H4 (cell line): Measurements from ENCODE around the gene DPYD. TPM values are rescaled to one million over a fixed set of nuclear protein-coding genes. Genes with fewer than 3 reads are reported as not detected.
A peak's percentile ranks its signal among the peaks of the same experiment; 100 is the strongest.
"Not testable (repeated sequence)": the region's sequence is repeated elsewhere in the genome, so short reads cannot be mapped to it uniquely, and the experiment has no call there.

Source experiments
- DNase-seq: peaks from one replicate; pipeline ENCODE4 v3.0.0-alpha.2; 2015; ENCODE audit warnings: low spot score
- total RNA-seq: library from RNA; depleted of rRNA; stranded (reverse); fragments of >200 nt; shearing (Covaris generic); gene quantifications from 2 replicates; pipeline ENCODE4 v1.2.3, GENCODE V29; 2014

Gene DPYD
- total RNA-seq, 1 experiment from 2014 or later: 18.2 TPM

DNA sequence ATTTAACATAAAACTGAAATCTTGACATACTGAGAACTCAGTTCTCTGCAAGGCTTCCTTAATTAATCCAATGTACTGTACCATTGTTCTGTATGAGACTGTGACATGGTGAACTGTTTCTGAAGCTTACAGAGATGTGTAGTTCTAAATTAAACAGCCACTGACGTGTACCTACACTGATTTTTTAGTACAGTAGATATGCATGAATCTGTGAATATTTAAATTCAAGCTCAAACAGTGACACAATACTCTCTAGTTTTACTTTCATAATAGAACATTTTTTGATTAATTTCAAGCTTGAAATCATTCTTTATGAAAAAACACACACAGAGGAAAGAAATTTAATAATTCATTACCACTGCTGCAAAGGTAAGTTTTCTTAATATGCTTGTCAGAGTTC lies 621.9 kb downstream of the DPYD start:
- DNase-seq: no peak

DNA sequence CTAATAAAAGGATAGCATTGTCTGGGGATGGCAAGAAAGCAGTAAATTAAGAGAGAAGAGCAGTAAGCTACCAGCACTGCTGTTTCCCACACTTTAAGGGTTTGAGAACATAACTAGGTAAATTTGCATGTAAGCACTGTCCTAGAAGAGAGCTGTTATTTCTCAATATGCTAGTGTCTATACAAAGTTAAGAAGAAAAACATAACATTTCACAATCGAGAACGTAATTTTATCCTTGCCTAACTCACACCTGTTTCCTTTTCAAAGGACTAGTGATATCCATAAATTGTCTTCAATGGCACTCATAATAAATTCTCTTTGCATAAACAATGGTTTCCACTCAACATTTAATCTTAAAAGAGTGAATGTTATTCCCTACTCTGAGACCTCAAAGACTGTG lies 623.2 kb downstream of the DPYD start:
- no peak for DNase-seq

DNA sequence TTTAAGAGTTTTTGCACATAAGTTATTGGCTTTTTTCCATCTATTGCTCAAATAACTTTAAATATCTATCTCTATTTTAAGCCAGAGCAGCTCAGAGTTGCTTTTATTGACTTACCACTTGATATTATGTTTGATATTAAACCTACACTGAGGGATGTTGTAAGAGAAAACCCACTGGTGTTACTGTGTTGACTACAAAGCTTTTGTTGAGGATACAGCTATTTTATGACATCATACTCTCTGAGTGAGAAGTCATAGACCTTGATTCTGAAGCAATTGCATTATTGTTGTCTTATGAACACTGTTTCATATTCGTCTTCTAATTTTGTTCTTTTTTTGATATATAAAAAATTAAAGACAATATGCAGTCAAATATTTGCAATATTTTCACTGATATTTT lies 638.9 kb downstream of the DPYD start:
- DNase-seq: no peak

DNA sequence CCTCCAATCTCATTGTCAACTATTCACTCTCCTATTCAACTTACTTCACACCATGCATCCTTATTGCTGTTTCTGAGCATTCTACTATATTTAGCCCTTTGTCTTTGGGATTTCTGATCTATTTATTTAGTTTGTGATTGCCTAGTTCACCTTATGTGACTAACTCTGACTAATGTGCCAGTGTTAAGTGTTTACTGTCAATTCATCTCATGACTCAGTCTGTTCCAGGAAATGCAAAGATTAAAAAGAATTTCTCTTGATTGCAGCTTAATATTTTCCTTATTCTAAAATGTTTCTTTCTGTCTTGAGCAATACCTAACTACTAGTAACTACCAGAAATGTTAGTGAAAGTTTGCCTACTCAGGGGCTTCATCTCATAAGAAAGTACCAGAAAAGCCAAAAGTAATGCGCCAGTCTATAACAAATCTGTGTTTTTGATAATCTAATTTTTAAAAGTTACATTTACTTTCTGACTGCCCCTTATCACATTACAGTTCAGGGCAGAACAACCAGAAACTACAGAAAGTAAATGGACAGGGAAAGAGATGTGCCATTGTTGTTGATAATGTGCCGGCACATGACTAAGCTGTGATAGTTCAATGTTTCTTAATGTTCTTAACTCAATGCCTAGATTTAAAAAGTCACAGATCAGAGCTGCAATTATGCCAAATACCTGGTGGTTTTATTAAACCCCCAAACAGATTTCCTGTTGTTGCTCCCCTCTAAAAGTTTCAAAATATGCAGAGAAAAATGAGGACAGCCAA lies 642.8 kb downstream of the DPYD start:
- DNase-seq: peak; percentile 19

DNA sequence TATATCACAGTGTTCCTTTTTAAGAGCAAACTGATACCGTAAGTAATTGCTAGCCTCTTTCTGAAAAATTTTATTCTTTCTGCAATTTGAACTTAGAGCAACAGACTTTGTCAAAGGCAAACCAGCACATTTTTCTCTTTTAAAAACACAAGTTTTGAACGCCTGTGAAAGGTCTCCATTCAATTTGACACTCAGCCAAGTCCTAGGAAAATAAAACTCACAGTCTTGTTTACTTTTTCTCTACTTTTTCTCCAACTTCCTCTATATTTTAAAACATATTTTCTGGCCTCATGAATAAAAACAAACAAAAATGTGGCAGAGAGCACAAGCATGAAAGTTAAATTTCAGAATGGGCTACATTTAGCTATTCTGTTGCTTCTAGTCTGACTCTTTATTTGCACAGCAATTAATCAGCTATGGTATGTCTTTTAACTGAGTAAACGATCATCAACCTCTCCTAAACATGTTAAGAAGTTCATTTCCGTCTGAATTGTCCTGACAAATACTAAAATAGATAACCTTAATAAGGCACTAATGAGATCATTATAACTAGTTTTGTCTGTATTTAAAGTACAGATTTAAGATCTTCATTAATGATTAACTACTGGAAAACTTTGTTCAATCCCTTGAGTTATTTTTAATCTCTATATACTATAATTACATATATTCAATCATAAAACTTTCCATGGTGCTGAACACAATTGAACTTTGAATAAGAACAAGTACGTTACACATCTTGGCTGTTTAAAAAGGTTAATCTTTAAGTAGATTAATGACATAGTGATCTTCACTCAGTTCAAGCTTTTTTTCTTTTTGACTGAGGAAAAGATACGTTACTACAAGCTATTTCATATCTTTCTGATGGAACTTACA lies 648.7 kb downstream of the DPYD start:
- DNase-seq: no peak

DNA sequence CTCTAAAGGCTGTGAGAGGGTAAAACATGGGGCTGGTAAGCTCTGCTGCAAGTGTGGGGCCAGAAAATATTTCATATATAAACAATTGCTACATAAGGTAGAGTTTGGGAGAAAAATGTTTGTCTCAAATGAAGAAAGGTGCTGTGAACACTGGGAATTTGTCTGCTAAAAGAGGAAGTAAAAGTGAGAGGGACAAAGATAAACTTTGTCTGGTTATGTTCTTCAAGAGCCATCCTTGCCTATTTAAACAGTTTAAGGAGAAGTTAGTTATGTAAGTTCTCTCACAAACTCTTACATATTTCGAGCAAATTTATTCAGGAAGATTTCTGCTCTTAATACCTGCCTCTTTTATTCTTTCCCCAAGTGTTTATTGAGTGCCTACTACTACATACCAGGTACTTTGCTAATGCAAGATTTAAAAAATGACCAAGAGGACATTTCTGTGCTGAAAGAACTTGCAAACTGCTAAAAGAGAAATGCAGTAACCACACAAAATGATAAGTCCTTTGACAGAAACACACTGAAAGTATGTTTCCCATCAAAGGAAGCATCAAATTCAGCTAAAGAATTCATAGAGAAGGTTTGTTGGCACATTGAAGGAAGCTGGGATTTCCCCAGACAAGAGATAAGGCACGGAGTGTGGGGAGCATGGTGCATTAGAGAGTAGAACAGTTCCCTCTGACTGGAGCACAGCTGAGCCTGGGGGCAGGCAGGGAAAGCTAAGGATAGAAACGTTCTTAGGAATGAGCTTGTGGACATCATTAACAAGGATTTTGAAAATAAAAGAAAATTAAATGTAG lies 650.1 kb downstream of the DPYD start:
- DNase-seq: no peak

DNA sequence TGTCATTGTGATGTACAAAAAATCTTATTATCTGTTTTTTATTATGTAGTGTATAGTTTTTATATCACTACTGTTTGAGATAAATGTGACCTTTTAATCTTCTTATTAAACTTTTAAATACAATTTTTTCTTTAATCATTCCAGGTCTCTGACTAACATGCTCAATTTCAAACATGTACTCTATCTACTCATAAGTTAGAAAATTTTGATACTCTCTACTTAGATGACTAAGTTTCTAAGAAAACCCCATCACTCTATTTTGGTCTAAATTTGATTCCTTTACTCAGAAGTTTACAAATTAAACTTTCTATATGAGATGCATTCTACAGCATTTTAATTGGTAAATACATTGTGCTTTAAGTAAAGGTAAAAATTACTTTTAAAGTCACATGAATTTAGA lies 655.2 kb downstream of the DPYD start:
- no peak for DNase-seq

DNA sequence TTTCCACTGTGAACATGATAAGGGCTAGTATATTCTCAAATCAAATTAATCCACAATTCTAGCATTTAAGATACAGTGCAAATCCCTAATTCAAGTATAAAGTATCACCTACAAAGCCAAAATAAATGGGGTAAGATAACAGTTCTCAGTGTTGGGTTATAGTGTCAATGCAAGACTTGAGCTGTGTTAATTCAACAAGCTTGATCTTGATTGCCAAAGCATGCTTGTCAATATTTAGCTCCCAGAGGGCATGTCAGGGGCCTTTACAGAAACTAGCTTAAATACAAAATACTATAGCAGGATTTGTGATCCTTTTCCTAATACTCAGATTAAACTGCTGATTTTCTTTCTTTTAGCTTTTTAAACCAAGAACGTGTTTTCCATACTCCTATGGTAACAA lies 658.0 kb downstream of the DPYD start:
- DNase-seq: no peak

DNA sequence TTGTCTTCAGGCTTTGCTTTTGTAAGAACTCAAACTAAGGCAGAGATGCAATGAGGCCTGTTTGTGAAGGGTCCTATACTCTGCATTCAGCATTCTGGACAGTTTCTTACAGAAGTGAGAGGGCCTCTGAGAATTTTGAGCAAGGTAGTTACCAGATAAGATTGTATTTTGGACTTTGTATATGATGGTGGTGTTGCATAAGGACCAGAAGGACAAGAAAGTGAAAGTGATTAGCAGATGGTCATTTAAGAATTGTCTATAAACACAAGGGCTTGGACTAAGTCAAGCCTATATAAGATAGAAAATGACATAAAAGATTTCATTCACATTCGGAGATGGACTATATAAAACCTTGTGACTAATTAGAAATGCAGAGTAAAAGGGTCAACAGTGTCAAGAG lies 662.2 kb downstream of the DPYD start:
- no peak for DNase-seq

DNA sequence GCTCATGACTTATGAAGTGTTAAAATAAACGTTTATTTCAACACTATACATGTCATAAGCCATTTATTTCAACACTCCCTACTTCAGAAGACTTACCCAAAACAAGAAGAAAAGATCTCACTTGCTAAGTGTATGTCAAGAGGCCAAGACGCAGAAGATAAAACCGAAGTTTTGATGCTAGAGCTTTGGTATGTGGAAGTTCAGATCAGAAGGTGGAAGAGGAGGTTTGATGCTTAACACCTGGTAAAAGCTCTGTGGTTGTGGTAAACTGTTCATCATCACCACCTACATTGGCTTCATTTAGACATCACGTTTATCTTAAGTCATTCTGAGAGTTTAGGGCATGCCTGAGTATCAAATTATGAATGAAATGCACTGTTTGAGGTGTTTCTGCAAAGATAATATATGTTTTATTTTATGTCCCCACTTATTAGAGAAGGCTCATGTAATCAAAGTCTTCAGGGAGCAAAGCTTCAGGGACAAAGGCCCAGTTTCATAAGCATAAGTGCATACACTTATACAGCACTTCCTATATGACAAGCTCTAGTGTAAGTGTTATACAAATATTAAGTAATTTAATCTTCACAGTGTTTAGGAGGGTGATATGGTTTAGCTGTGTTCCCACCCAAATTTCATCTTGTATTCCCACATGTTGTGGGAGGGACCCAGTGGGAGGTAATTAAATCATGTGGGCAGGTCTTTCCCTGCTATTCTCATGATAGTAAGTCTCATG lies 665.9 kb downstream of the DPYD start:
- DNase-seq: no peak

DNA sequence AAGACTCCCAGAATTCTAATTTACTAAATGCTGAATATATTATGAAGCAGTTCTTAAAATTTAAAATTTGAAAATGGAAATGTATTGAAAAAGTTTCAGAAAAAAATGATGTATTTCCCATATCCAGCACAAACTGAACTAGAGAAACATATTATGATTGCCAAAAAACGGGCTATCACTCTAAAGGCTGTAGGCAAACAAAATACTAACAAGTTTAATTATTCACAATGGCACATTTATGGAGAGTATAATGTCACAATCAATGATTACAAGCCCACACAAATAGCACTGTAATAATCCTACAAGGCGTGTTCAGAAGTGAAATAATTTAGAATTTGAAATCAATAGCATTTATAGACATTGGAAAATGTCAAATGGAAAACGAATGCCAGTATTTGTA lies 667.9 kb downstream of the DPYD start:
- DNase-seq: no peak

DNA sequence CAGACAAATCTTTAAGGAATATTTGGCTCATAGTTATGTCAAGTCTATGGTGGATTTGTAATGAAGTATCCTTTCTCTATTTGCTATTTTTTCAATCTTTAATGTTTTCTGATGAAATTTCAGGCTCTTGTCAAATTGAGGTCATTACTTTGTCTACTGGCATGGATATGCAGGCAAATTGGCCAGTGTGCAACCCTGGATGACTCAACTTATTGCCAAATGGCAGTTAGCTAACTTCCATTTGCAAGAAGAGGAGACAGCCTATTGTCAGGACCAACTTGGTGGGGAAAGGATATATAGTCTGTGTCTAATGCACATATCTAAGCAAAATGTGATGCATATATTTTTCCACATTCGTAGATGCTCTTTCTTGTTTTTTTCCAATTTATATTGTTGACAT lies 668.8 kb downstream of the DPYD start:
- DNase-seq: no peak

DNA sequence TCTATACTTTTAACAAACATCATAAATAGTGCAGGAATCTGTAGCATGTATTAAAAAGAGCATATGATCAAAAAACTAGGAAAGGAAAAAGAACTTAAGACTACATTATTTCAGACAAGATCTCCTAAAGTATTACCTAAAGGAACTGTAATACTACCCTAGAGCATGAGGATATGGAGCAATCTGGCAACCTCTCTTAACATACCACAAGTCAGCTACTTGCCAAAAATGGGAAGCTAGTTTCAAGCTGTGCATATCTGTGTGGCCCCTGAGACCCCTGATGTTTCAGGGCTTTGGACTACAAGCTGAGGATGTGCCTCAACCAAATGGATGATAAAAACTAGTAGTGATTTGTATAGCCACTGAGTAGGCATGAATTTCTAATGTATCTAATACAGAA lies 673.6 kb downstream of the DPYD start:
- no peak for DNase-seq

DNA sequence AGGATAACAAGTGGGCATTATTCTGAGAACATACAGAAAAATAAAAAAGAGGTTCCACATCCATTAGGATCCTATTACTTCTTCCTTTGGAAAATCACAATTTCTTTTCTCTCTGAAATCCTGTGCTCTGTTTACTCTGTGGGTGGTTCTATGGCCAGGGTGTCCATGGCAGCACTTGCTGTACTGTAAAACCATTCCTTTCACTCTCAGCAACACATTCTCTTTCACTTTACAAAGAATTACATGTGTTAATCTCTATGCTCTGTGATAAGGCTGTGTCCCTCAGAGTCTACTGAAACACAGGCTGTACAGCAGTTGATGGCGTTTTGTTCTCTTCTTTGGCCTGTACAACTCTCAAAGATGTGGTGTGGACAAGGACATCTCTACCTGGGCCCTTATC lies 675.2 kb downstream of the DPYD start:
- no peak for DNase-seq

DNA sequence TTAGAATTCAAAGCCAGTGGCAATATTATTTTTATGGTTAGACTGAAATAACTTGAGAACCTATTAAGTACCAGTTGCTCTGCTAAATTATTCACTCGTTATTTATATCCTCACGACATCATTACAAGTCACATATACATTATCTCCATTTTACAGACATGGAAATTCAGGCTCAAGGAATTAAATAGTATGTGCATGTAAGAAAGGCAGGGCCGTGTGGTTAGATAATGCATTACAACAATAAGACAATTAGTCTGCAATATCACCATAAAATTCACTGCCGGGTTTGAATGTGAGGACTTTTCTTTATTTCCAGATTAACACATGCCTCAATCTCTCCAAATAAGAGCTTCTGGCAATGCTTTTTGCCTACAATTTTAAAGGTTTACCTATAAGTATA lies 675.8 kb downstream of the DPYD start:
- no peak for DNase-seq

DNA sequence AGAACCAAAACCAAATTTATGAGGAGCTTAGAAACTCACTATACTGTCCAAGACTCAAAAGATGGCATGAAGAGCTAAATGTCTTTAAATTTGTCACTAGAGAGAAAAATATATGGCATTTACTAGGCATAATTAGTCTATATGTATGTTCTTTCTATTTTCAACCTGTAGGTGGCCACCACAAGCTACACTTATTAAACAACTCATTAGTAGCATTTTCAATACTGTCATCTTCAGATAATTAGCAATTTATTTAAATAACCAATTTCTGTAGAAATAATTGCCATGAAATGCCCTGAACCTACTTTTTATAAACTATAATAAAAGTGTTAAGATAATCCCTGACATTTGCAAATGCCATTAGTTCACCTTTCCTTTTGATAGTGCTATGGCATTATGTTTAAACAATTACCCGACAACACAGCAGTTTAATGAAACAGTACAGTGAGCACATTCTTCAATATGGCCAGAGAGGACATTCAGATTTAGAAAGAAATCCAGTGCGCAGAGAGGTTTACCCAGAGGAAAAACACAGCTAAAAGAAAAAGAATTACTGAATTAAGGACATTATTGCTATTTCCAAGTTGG lies 676.8 kb downstream of the DPYD start:
- no peak for DNase-seq

DNA sequence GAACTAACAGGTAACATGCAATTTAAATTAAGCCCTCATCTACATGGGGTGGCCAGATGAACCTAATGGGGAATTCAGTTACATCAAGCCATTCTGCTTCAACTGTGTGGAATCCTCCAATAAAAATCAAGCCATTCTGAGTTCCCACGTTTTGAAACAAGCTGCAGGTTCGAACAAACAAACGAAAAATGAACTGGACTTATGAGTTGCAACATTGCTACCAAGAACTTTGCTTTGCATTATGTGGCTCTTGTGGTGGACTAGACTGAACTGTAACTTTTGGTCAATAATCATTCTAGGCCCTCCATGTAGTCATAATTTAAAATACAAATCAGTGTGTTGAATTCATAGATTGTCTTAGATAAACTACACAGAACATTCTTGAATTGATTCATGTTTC lies 682.0 kb downstream of the DPYD start:
- no peak for DNase-seq

DNA sequence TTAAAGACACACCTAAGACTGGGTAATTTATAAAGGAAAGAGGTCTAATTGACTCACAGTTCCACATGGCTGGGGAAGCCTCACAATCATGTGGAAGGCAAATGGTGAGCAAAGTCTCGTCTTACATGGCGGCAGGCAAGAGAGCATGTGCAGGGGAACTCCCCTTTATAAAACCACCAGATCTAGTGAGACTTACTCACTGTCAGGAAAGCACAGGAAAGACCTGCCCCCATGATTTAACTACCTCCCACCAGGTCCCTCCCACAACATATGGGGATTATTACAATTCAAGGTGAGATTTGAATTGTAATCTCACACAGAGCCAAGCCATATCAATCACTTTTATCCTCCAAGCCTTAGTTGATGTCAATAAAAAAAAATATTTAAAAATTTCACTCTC lies 689.5 kb downstream of the DPYD start:
- DNase-seq: not testable (repeated sequence)

DNA sequence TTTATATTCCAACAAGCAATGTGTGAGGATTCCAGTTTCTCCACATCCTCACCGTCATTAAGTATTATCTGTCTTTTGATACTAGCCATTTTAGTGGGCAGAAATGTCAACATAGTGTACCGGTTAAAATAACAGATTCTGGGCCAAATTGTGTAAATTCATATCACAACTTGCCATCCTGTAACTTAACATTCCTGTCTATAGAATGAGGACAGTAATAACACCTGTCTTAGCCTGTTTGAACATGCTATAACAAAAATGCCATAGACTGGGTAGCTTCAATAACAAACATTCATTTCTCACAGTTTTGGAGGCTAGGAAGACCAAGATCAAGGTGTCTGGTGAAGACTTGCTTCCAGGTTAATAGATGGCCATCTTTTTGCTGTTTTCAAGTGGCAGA lies 708.2 kb downstream of the DPYD start:
- DNase-seq: no peak

DNA sequence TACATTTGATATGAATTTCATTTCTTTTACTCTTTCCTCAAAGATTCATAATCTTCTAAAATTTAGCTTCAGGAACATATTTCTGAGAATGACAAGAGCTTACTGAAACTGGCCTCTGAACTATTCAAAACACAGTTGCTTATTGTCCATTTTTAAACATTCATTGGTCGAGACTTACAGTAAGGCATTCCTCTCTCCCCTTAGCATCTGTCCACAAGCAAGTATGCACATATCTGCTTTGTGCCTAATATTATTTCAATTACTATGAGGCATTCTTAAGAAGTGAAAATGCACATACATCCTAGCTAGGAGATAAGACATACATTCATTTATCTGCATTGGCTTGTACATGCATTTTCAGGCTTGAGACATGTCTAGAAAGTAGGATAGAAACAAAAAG lies 710.5 kb downstream of the DPYD start:
- DNase-seq: no peak

DNA sequence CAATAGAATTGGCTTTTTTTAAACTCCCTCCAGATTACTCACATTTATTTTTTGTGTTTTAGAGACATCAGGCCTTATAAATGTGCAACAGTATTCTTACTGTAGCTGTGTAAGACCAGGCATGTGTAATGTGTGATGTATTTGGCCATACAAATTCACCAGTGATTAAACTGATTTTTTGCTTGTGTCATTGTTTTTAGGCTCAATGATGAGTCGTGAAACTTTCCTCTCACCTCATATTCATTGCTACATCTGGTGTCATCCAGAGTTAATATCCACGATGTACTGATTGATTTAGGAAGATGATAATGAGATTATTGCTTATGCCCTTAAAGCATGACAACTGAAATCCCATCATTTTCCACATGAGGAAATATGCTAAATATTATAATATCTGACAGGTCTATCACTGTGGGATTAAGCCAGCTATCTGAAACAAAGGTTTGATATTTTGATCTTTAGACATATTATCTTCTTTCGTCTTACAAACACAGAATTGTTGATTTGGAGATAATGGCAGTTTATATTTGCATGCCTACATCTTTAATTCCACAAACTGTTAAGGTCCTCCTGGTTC lies 711.4 kb downstream of the DPYD start:
- DNase-seq: no peak
